K562 (cell line): ENCODE results near the gene RSPH6A. TPM values are rescaled to one million over a fixed set of nuclear protein-coding genes. Genes with fewer than 3 reads are reported as not detected.
A peak's percentile ranks its signal among the peaks of the same experiment; 100 is the strongest.

Experiments used
- ARID1B ChIP-seq: fragments of 450-650 bp; IDR thresholded peaks from 2 replicates; pipeline ENCODE4 v1.6.1; 2016; ENCODE audit warnings: antibody characterized with exemption, mild to moderate bottlenecking, inconsistent platforms
- EHMT2 ChIP-seq: fragments of 450-650 bp; IDR thresholded peaks from 2 replicates; pipeline ENCODE4 v1.6.1; 2018; ENCODE audit warnings: antibody characterized with exemption
- EWSR1 ChIP-seq: fragments of 450-650 bp; IDR thresholded peaks from 2 replicates; pipeline ENCODE4 v1.6.1; 2018; ENCODE audit warnings: borderline replicate concordance, mild to moderate bottlenecking, low read depth, moderate library complexity; ENCODE audit not compliant: partially characterized antibody
- FOXJ3 ChIP-seq: sonication (generic); formaldehyde crosslinking; IDR thresholded peaks from 2 replicates; pipeline ENCODE4 v1.4.0; 2020; ENCODE audit warnings: mild to moderate bottlenecking, missing genetic modification reagents
- KLF16 ChIP-seq: IDR thresholded peaks from 2 replicates; pipeline ENCODE4 v1.6.1; 2016; ENCODE audit warnings: antibody characterized with exemption
- MTA2 ChIP-seq: fragments of 450-650 bp; IDR thresholded peaks from 2 replicates; pipeline ENCODE4 v1.6.1; 2016; ENCODE audit warnings: low read depth
- ZEB2 ChIP-seq: fragments of 450-650 bp; IDR thresholded peaks from 2 replicates; pipeline ENCODE4 v1.6.1; 2016
- ZKSCAN3 ChIP-seq: fragments of 250-450 bp; sonication (Bioruptor Pico); IDR thresholded peaks from 2 replicates; pipeline ENCODE4 v1.4.0; 2020
- ZNF830 ChIP-seq: fragments of 250-450 bp; sonication (Bioruptor Pico); IDR thresholded peaks from 2 replicates; pipeline ENCODE4 v1.5.0; 2021; ENCODE audit warnings: mild to moderate bottlenecking
- ZSCAN29 ChIP-seq: fragments of 450-650 bp; IDR thresholded peaks from 2 replicates; pipeline ENCODE4 v1.6.1; 2017
- polyA plus RNA-seq, 8 experiments: library from polyadenylated mRNA; depleted of rRNA in 4 of 8; stranded (reverse) in 5 of 8; unstranded in 3 of 8; fragments of >200 nt; fragmentation: Nextera tagmentation in 2 of 8; fragmentation: Illumina TruSeq in 1 of 8; extraction: Ambion mirVana in 2 of 8; extraction: Trizol in 1 of 8; gene quantifications; 2 replicates each; pipeline versions ENCODE4 v1.2.1 to v1.2.3, GENCODE V29; 2011 to 2014; ENCODE audit warnings: inconsistent platforms in 1 of 8, missing spikeins in 1 of 8
- total RNA-seq, 7 experiments: library from RNA; depleted of rRNA in 6 of 7; stranded (reverse); fragments of >200 nt in 6 of 7; fragmentation: Illumina TruSeq in 2 of 7; extraction: Trizol in 2 of 7; gene quantifications; 2 replicates each; pipeline versions ENCODE4 v1.2.1 to v1.2.3, GENCODE V29; 2011 to 2021; ENCODE audit warnings: low replicate concordance in 1 of 7
- TF ChIP-seq, protein P1 (sequence below): fragments of 450-650 bp; formaldehyde crosslinking; IDR thresholded peaks from 2 replicates; pipeline ENCODE4 v1.4.0; 2020; ENCODE audit warnings: mild to moderate bottlenecking, moderate library complexity
- TF ChIP-seq, protein P2 (sequence below): fragments of 450-650 bp; conservative IDR thresholded peaks from 2 replicates; pipeline ENCODE4 v1.6.1; 2016; ENCODE audit warnings: missing genetic modification characterization, low read depth, mild to moderate bottlenecking, missing compliant biosample characterization, moderate library complexity
- TF ChIP-seq, protein P3 (sequence below): sonication (generic); formaldehyde crosslinking; IDR thresholded peaks from 2 replicates; pipeline ENCODE4 v1.8.1; 2023; ENCODE audit warnings: missing genetic modification reagents, mild to moderate bottlenecking, borderline replicate concordance
- TF ChIP-seq, protein P4 (sequence below): fragments of 250-450 bp; sonication (Bioruptor Pico); IDR thresholded peaks from 2 replicates; pipeline ENCODE4 v1.8.0; 2022; ENCODE audit warnings: moderate library complexity, mild to moderate bottlenecking, inconsistent platforms
- TF ChIP-seq, protein P5 (sequence below): sonication (generic); formaldehyde crosslinking; IDR thresholded peaks from 2 replicates; pipeline ENCODE4 v1.8.1; 2022; ENCODE audit warnings: missing genetic modification reagents

RSPH6A gene
- total and polyA plus RNA-seq, 9 of the 15 experiments (the other 6 are each of a cell fraction or from before 2014, with no cell fraction given) = 0.03 to 0.15 (median 0.07) TPM; not detected in 5

DNA sequence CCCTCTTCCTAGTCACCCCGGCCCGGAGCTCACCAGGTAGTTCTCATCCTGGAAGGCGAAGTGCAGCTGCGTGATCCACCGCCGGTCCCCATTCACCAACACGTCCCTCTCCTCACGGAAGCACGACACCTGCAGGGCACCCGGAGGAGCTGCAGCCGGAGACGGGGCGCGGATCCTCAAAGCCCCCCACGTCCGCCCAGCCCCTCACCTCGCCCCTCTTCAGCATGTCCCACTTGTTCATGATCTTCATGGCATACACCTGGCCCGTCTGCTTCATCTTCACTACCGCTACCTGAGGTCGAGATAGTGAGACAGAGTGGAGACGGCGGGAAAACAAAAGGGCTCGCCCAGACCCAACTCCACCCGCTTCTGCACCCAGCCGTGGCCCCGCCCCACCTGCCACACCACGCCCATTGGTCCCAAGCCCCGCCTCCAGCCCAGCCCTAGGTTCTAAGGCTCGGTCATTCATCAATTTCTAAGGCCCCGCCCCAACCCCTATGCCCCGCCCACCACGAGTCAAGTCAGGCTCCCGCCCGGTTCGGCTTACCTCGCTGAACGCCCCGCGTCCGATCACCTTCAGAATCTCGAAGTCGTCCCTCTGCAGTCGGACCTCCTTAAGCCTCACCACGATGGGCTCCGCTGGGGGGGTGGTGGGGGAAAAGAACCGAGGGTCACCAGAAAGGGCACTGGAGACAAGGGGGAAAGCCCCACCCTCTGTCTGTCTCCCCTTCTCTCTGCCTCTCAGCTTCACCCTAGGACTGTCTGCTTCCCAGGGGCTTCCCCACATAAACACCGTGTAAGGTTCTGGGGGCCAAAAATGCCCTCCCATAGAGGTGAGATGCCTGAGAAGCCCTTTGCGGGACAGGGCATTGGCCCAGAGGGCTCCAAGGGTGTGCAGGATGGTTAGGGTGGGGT, 35.6 kb downstream of the RSPH6A start (continued):
- TF ChIP-seq, protein P1, sequence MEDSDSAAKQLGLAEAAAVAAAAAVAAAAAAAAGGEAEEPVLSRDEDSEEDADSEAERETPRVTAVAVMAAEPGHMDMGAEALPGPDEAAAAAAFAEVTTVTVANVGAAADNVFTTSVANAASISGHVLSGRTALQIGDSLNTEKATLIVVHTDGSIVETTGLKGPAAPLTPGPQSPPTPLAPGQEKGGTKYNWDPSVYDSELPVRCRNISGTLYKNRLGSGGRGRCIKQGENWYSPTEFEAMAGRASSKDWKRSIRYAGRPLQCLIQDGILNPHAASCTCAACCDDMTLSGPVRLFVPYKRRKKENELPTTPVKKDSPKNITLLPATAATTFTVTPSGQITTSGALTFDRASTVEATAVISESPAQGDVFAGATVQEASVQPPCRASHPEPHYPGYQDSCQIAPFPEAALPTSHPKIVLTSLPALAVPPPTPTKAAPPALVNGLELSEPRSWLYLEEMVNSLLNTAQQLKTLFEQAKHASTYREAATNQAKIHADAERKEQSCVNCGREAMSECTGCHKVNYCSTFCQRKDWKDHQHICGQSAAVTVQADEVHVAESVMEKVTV (CRISPR knock-in tag) = peak; percentile 16; the same call in 1 of the 2 replicates
- TF ChIP-seq, protein P2, sequence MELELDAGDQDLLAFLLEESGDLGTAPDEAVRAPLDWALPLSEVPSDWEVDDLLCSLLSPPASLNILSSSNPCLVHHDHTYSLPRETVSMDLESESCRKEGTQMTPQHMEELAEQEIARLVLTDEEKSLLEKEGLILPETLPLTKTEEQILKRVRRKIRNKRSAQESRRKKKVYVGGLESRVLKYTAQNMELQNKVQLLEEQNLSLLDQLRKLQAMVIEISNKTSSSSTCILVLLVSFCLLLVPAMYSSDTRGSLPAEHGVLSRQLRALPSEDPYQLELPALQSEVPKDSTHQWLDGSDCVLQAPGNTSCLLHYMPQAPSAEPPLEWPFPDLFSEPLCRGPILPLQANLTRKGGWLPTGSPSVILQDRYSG (tag) = no peak
- TF ChIP-seq MTA2 = 0 out of 2 replicates have a peak, but pooled peaks have one; percentile 28
- TF ChIP-seq ZEB2 = peak; percentile 80
- TF ChIP-seq EWSR1 = no peak
- no peak for TF ChIP-seq ZSCAN29
- TF ChIP-seq, protein P3, sequence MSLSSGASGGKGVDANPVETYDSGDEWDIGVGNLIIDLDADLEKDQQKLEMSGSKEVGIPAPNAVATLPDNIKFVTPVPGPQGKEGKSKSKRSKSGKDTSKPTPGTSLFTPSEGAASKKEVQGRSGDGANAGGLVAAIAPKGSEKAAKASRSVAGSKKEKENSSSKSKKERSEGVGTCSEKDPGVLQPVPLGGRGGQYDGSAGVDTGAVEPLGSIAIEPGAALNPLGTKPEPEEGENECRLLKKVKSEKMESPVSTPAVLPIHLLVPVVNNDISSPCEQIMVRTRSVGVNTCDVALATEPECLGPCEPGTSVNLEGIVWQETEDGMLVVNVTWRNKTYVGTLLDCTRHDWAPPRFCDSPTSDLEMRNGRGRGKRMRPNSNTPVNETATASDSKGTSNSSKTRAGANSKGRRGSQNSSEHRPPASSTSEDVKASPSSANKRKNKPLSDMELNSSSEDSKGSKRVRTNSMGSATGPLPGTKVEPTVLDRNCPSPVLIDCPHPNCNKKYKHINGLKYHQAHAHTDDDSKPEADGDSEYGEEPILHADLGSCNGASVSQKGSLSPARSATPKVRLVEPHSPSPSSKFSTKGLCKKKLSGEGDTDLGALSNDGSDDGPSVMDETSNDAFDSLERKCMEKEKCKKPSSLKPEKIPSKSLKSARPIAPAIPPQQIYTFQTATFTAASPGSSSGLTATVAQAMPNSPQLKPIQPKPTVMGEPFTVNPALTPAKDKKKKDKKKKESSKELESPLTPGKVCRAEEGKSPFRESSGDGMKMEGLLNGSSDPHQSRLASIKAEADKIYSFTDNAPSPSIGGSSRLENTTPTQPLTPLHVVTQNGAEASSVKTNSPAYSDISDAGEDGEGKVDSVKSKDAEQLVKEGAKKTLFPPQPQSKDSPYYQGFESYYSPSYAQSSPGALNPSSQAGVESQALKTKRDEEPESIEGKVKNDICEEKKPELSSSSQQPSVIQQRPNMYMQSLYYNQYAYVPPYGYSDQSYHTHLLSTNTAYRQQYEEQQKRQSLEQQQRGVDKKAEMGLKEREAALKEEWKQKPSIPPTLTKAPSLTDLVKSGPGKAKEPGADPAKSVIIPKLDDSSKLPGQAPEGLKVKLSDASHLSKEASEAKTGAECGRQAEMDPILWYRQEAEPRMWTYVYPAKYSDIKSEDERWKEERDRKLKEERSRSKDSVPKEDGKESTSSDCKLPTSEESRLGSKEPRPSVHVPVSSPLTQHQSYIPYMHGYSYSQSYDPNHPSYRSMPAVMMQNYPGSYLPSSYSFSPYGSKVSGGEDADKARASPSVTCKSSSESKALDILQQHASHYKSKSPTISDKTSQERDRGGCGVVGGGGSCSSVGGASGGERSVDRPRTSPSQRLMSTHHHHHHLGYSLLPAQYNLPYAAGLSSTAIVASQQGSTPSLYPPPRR (CRISPR knock-in tag) = peak; percentile 31; the same call in 1 of the 2 replicates
- TF ChIP-seq, protein P4, sequence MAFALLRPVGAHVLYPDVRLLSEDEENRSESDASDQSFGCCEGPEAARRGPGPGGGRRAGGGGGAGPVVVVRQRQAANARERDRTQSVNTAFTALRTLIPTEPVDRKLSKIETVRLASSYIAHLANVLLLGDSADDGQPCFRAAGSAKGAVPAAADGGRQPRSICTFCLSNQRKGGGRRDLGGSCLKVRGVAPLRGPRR (CRISPR knock-in tag) = no peak
- peak; percentile 44; the same call in 1 of the 2 replicates for TF ChIP-seq ARID1B
- TF ChIP-seq ZKSCAN3 (CRISPR knock-in tag) = no peak
- no peak for TF ChIP-seq EHMT2
- TF ChIP-seq ZNF830 = peak; percentile 44; the same call in 1 of the 2 replicates
- TF ChIP-seq, protein P5, sequence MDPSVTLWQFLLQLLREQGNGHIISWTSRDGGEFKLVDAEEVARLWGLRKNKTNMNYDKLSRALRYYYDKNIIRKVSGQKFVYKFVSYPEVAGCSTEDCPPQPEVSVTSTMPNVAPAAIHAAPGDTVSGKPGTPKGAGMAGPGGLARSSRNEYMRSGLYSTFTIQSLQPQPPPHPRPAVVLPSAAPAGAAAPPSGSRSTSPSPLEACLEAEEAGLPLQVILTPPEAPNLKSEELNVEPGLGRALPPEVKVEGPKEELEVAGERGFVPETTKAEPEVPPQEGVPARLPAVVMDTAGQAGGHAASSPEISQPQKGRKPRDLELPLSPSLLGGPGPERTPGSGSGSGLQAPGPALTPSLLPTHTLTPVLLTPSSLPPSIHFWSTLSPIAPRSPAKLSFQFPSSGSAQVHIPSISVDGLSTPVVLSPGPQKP (CRISPR knock-in tag) = no peak
- TF ChIP-seq FOXJ3 (CRISPR knock-in tag) = no peak
- TF ChIP-seq KLF16 = 0 out of 2 replicates have a peak, but pooled peaks have one; percentile 12
